Activated CD8-positive, alpha-beta T cell treated with anti-CD3 and anti-CD28 coated beads, Interleukin-2, amount 10 ng/mL, durations not matched to agents 7 days and 5 days (primary cell): ENCODE results near the gene FGFBP2. TPM values are rescaled to one million over a fixed set of nuclear protein-coding genes. Genes with fewer than 3 reads are reported as not detected.

Experiments
- ATAC-seq: fragments of 150-1000 bp; cut with Tn5 transposase; one replicate; pipeline ENCODE4 v1.10.0; 2021; ENCODE audit warnings: moderate library complexity
- CTCF ChIA-PET: fragments of 350-600 bp; sonication (Branson Sonifier 250); formaldehyde crosslinking; loops from one replicate; lab custom pipeline; 2021; ENCODE audit warnings: antibody characterized with exemption; lab: Charles Lee
- POLR2A ChIA-PET: fragments of 350-600 bp; sonication (Branson Sonifier 250); formaldehyde crosslinking; loops from one replicate; lab custom pipeline; 2021; ENCODE audit warnings: antibody characterized with exemption; lab: Charles Lee
- DNase-seq: peaks from one replicate; pipeline ENCODE4 v3.0.0-alpha.2; 2020
- H3K27ac Mint-ChIP-seq: one replicate; pipeline ENCODE4 v1.8.0; 2021; ENCODE audit warnings: mild to moderate bottlenecking, mixed read lengths
- H3K27me3 Mint-ChIP-seq: one replicate; pipeline ENCODE4 v1.8.0; 2021; ENCODE audit warnings: low read depth, mixed read lengths
- H3K36me3 Mint-ChIP-seq: one replicate; pipeline ENCODE4 v1.8.0; 2021; ENCODE audit warnings: low read depth, mixed read lengths
- H3K4me1 Mint-ChIP-seq: one replicate; pipeline ENCODE4 v1.8.0; 2021; ENCODE audit warnings: low read depth, mixed read lengths
- H3K4me3 Mint-ChIP-seq: one replicate; pipeline ENCODE4 v1.8.0; 2021; ENCODE audit warnings: mild to moderate bottlenecking, mixed read lengths
- H3K9me3 Mint-ChIP-seq: one replicate; pipeline ENCODE4 v1.8.0; 2022; ENCODE audit warnings: mixed read lengths; ENCODE audit not compliant: insufficient read depth
- total RNA-seq, 2 experiments: library from RNA; stranded (reverse); gene quantifications; one replicate each; pipeline ENCODE4 v1.2.3, GENCODE V29; 2021

Gene FGFBP2, protein sequence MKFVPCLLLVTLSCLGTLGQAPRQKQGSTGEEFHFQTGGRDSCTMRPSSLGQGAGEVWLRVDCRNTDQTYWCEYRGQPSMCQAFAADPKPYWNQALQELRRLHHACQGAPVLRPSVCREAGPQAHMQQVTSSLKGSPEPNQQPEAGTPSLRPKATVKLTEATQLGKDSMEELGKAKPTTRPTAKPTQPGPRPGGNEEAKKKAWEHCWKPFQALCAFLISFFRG
- 10 to 100 TPM; 12.0 to 13.0 TPM for total RNA-seq

GRCh38 chr4:15963001-15963451 lies at the start of gene FGFBP2:
Gene FGFBP2 (minus strand): TSS chr4:15963175. CDS start chr4:15963129, 46 bp downstream.
- ChIA-PET CTCF (interaction anchor here (0.8 to 5.2 kb wide), 8 partner anchors 12 to 311 kb away, joined by 3 to 63 read pairs (median 7); no protein-coding TSS in a partner anchor), POLR2A (interaction anchor here (1.0 kb wide), 1 partner anchor 80 kb away, joined by 3 read pairs; no protein-coding TSS in a partner anchor)
- no peaks in the 10 kb centered on the region for H3K36me3 Mint-ChIP-seq
- H3K27me3 Mint-ChIP-seq = peaks cover 18% of the 10 kb centered on the region
- peak; percentile 93 for ATAC-seq
- DNase-seq = peak; percentile 86
- peaks cover 34% of the 10 kb centered on the region for H3K4me1 Mint-ChIP-seq
- peak within 1 kb of the TSS; percentile 71 for H3K4me3 Mint-ChIP-seq
- peak within 1 kb of the TSS; percentile 76 for H3K27ac Mint-ChIP-seq
- H3K9me3 Mint-ChIP-seq = no peaks in the 10 kb centered on the region

DNA sequence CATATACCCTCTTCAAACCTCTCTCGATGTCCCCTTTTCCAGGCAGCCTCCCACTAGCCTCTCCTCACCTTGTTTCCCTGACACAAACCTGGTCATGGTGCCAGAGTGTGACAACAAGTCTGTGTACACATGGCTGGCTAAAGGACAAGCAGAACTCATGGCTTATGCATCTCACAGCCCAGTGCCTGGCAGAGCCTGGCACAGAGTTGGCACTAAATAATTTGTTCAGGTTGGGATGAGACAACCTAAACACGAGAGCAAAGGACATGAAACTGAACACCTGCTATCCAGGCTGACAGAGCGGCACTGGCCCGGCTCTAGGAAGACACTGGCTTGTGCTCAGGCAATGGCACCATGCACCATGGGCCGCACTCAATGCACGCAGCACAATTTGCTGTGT lies 48.2 kb upstream of the FGFBP2 start:
- CTCF ChIA-PET = no interaction called here
- H3K4me1 Mint-ChIP-seq = no peaks in the 10 kb centered on the region
- H3K36me3 Mint-ChIP-seq = no peaks in the 10 kb centered on the region
- H3K9me3 Mint-ChIP-seq = no peaks in the 10 kb centered on the region
- peaks cover 10% of the 10 kb centered on the region for H3K27me3 Mint-ChIP-seq
- H3K4me3 Mint-ChIP-seq = no peak overlapping the region
- no peak overlapping the region for H3K27ac Mint-ChIP-seq
- POLR2A ChIA-PET = no interaction called here
- no peak for ATAC-seq
- no peak for DNase-seq

GRCh38 chr4:16009153-16009552 lies 46.2 kb upstream of the FGFBP2 start:
- H3K4me3 Mint-ChIP-seq = no peak overlapping the region
- ChIA-PET POLR2A (no interaction called here), CTCF (interaction anchor here (1.3 to 5.5 kb wide), 3 partner anchors 46 to 202 kb away, joined by 3 to 27 read pairs (median 4); partner anchors contain the start of gene FGFBP2)
- DNase-seq (no peak), ATAC-seq (no peak)
- peaks cover 14% of the 10 kb centered on the region for H3K27me3 Mint-ChIP-seq
- no peaks in the 10 kb centered on the region for H3K36me3 Mint-ChIP-seq
- H3K27ac Mint-ChIP-seq = no peak overlapping the region
- H3K9me3 Mint-ChIP-seq = no peaks in the 10 kb centered on the region
- H3K4me1 Mint-ChIP-seq = no peaks in the 10 kb centered on the region

DNA sequence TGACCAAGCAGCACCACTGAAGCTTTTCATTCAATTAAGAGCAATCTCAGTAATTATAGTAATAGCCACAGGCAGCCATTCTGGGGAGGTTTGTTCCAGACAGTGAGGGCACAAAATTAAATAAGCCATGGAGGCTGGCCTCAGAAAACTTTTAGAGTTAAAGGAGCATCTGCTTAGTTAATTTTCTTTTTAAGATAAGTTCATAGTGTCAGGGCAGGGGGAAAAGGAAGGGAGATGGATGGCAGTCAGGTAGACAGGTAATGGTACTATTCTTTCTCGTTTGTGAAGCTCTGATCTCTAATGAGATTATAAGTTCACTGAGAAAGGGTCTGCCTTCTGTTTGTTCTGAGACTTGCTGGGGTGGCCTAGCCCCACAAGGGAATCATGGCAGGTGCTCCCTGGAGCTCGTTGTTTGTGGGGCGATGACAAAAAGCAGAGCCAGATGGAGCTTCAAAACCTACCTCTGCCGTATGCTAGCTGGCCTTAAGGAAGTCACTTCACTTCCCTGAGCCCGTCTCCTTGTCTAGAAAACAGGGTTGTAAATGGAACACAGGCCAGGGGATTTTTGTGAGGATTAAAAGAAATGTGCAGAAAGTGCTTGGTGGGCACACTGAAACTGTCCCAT lies 44.6 kb upstream of the FGFBP2 start:
- POLR2A ChIA-PET = no interaction called here
- no peak for DNase-seq
- ATAC-seq = no peak
- H3K27me3 Mint-ChIP-seq = peaks cover 17% of the 10 kb centered on the region
- H3K4me3 Mint-ChIP-seq = no peak overlapping the region
- H3K27ac Mint-ChIP-seq = no peak overlapping the region
- no peaks in the 10 kb centered on the region for H3K4me1 Mint-ChIP-seq
- CTCF ChIA-PET = interaction anchor here (1.0 to 5.5 kb wide), 6 partner anchors 43 to 257 kb away, joined by 3 to 27 read pairs (median 4); no protein-coding TSS in a partner anchor
- no peaks in the 10 kb centered on the region for H3K9me3 Mint-ChIP-seq
- no peaks in the 10 kb centered on the region for H3K36me3 Mint-ChIP-seq

DNA sequence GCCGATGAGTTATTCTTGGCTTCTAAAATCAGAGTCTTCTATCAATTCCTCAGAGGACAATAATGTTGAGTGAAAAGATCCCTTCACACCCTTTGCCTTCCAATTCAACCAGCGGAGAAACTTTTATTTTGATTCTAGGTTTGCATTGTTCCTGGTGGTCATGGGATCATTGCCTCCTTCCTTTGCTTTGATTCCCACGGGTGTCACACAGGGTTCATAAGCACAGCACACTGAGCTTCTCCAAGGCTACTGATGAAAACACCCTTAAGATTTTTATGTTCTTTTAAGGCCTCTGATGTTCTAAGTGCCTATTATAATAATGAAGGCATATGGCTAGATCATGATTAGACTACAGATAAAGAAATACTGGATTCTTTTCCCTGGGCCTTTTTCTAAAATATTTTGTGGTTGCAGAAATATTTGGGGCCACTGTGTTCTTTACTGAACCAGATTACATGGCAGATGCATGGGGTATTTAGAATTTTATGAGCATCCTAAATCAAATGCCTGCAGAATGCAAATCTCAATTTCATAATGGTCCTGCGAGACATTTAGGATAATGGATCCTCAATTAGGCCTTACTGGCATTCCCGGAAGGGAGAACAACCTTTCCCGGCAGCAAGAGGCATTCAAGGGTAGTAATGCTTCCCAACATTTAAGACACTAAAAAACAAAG lies 43.9 kb upstream of the FGFBP2 start:
- no peak for ATAC-seq
- Mint-ChIP-seq H3K4me3 (no peak overlapping the region), H3K27me3 (peaks cover 17% of the 10 kb centered on the region), H3K36me3 (no peaks in the 10 kb centered on the region), H3K9me3 (no peaks in the 10 kb centered on the region), H3K4me1 (no peaks in the 10 kb centered on the region), H3K27ac (no peak overlapping the region)
- DNase-seq = no peak
- ChIA-PET CTCF (interaction anchor here (1.1 to 5.5 kb wide), 4 partner anchors 51 to 258 kb away, joined by 3 to 27 read pairs (median 6); no protein-coding TSS in a partner anchor), POLR2A (no interaction called here)

DNA sequence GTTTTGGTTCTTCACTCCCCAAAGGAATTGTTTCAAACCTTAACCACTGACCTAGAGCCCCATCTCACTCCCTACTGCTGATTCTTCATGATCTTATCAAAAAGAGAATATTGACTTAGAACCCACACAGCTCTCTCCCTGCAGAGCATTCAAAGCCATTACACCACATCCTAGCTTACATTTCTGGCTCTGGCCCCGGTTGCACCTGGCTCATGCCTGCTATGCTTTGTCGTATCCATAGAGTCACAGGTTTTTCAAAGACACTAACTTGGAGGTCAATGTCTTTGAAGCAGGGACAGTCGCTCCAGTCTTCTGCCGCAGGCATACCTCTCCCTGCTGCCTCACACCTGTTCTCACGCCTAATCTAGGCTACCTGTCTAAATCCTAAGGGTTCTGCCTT lies 42.7 kb upstream of the FGFBP2 start:
- Mint-ChIP-seq H3K36me3 (no peaks in the 10 kb centered on the region), H3K4me3 (no peak overlapping the region), H3K4me1 (no peaks in the 10 kb centered on the region), H3K27me3 (peaks cover 14% of the 10 kb centered on the region), H3K9me3 (no peaks in the 10 kb centered on the region), H3K27ac (no peak overlapping the region)
- ChIA-PET POLR2A (no interaction called here), CTCF (interaction anchor here (1.6 to 5.5 kb wide), 3 partner anchors 49 to 259 kb away, joined by 3 to 27 read pairs (median 7); no protein-coding TSS in a partner anchor)
- ATAC-seq (no peak), DNase-seq (no peak)

GRCh38 chr4:16001484-16001858 lies 38.5 kb upstream of the FGFBP2 start:
- no peak overlapping the region for H3K4me3 Mint-ChIP-seq
- peak; percentile 71 for DNase-seq
- peaks cover 13% of the 10 kb centered on the region for H3K27me3 Mint-ChIP-seq
- ChIA-PET CTCF (interaction anchor here (0.7 to 3.5 kb wide), 25 partner anchors 9 to 319 kb away, joined by 3 to 98 read pairs (median 5); partner anchors contain the start of genes FAM200B and FGFBP2), POLR2A (no interaction called here)
- ATAC-seq = peak; percentile 91
- no peaks in the 10 kb centered on the region for H3K9me3 Mint-ChIP-seq
- no peak overlapping the region for H3K27ac Mint-ChIP-seq
- no peaks in the 10 kb centered on the region for H3K36me3 Mint-ChIP-seq
- no peaks in the 10 kb centered on the region for H3K4me1 Mint-ChIP-seq

DNA sequence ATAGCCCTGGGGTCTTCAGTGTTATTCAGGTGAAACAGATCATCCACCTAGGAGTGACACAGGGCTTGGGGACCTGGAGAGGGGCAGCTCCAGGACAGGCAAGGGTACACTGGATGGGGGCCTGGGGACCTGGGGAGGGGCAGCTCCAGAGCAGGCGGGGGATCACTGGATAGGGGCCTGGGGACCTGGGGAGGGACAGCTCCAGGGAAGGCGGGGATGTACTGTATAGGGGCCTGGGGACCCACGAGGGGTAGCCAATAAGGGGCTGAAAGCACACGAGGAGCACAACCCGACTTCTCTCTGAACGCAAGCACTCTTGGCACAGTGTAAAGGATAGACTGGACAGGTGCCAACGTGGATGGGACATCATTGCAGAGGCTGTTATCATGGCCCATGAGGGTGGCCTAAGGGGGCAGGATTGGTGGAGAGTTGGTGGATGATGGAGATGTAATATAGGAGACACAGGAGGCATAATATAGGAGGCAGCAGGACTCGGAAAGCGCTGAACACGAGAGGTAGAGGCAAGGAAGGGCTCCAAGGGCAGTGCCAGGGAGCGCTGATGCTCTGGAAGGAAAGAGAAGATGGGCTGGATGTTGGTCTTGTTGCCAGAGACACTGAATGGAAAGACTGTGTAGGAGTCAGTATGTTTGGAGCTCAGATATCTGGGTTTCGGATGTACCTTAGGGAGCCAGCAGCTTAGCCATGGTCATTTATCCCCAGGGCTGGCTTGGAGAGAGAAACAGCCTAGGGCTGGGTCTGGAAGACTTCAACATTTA lies 37.9 kb upstream of the FGFBP2 start:
- no peak overlapping the region for H3K27ac Mint-ChIP-seq
- no peaks in the 10 kb centered on the region for H3K4me1 Mint-ChIP-seq
- ChIA-PET CTCF (interaction anchor here (0.6 to 3.5 kb wide), 27 partner anchors 8 to 319 kb away, joined by 3 to 98 read pairs (median 4); partner anchors contain the start of genes FAM200B and FGFBP2), POLR2A (no interaction called here)
- DNase-seq (no peak), ATAC-seq (peak; percentile 36)
- H3K36me3 Mint-ChIP-seq = no peaks in the 10 kb centered on the region
- peaks cover 12% of the 10 kb centered on the region for H3K27me3 Mint-ChIP-seq
- no peak overlapping the region for H3K4me3 Mint-ChIP-seq
- no peaks in the 10 kb centered on the region for H3K9me3 Mint-ChIP-seq

GRCh38 chr4:15996773-15997172 lies 33.8 kb upstream of the FGFBP2 start:
- Mint-ChIP-seq H3K4me3 (no peak overlapping the region), H3K27ac (no peak overlapping the region), H3K4me1 (peaks cover 3% of the 10 kb centered on the region), H3K9me3 (no peaks in the 10 kb centered on the region), H3K27me3 (peaks cover 22% of the 10 kb centered on the region), H3K36me3 (no peaks in the 10 kb centered on the region)
- CTCF ChIA-PET = interaction anchor here (1.7 to 3.6 kb wide), 3 partner anchors 33 to 191 kb away, joined by 8 to 28 read pairs (median 8); no protein-coding TSS in a partner anchor
- no peak for ATAC-seq
- no peak for DNase-seq
- POLR2A ChIA-PET = no interaction called here

- DNase-seq = no peak
- Mint-ChIP-seq H3K4me1 (peaks cover 3% of the 10 kb centered on the region), H3K36me3 (no peaks in the 10 kb centered on the region), H3K9me3 (no peaks in the 10 kb centered on the region), H3K4me3 (no peak overlapping the region), H3K27ac (no peak overlapping the region), H3K27me3 (peaks cover 26% of the 10 kb centered on the region)
- no peak for ATAC-seq
- ChIA-PET CTCF (interaction anchor here (1.7 to 3.6 kb wide), 4 partner anchors 32 to 190 kb away, joined by 5 to 28 read pairs (median 8); no protein-coding TSS in a partner anchor), POLR2A (no interaction called here)
Observed at GRCh38 chr4:15995826-15996225, 32.9 kb upstream of the FGFBP2 start.

DNA sequence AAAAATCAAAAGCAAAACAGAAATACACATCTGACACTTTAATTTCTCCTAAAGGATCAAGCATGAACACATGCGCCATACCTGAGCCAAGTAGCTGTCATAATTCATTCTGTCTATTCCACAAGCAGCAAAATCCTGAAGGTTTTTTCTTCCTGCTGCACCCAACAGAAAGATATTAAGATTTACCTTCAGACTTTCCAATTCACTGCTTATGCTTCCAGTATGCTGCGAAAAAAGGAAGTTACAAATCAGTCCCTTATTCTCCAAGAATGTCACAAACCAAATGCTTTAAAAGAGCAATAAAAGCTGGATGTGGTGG lies 29.2 kb upstream of the FGFBP2 start:
- ChIA-PET CTCF (interaction anchor here (1.7 kb wide), 1 partner anchor 9 kb away, joined by 6 read pairs; no protein-coding TSS in a partner anchor), POLR2A (no interaction called here)
- peaks cover 7% of the 10 kb centered on the region for H3K4me1 Mint-ChIP-seq
- no peak overlapping the region for H3K4me3 Mint-ChIP-seq
- no peaks in the 10 kb centered on the region for H3K9me3 Mint-ChIP-seq
- ATAC-seq (no peak), DNase-seq (no peak)
- H3K27ac Mint-ChIP-seq = no peak overlapping the region
- no peaks in the 10 kb centered on the region for H3K36me3 Mint-ChIP-seq
- peaks cover 42% of the 10 kb centered on the region for H3K27me3 Mint-ChIP-seq
